ENCODE measurements around the gene SAFB2.

Gene SAFB2

GRCh38 chr19:5631567-5632240 is 9.1 kb upstream of the SAFB2 start:
- CTCF ChIA-PET, result no interaction called here
- POLR2A ChIA-PET (ENCODE audit: low non-redundant PET), result no interaction called here
- no peak overlapping the region for H3K27ac ChIP-seq
- TF ChIP-seq, protein P1, sequence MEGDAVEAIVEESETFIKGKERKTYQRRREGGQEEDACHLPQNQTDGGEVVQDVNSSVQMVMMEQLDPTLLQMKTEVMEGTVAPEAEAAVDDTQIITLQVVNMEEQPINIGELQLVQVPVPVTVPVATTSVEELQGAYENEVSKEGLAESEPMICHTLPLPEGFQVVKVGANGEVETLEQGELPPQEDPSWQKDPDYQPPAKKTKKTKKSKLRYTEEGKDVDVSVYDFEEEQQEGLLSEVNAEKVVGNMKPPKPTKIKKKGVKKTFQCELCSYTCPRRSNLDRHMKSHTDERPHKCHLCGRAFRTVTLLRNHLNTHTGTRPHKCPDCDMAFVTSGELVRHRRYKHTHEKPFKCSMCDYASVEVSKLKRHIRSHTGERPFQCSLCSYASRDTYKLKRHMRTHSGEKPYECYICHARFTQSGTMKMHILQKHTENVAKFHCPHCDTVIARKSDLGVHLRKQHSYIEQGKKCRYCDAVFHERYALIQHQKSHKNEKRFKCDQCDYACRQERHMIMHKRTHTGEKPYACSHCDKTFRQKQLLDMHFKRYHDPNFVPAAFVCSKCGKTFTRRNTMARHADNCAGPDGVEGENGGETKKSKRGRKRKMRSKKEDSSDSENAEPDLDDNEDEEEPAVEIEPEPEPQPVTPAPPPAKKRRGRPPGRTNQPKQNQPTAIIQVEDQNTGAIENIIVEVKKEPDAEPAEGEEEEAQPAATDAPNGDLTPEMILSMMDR (conservative IDR thresholded peaks at IDR 0.05; ENCODE audit: low read depth), result no peak
- DNase-seq (ENCODE audit: low spot score), result no peak

DNA sequence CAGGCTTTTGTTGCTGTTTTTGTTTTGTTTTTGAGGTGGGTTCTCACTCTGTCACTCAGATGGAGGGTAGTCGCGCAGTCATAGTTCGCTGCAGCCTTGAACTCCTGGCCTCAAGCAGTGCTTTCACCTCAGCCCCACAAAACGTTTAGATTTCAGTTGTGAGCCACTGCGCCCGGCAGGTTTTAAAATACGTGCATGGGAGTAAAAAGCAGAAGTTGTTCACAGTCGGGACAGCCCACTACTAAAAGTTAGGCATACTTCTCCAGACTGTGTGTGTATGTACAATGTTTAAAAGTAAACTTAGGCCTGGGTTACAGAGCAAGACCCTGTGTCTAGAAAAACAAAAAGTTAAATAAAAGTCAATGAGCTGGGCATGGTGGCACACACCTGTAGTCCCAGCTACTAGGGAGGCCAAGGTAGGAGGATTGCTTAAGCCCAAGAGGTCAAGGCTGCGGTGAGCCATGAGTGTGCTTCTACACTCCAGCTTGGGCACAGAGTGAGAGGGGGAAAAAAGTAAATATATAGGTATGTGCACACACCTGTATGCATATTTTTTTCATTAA is 6.4 kb upstream of the SAFB2 start:
- no peak for DNase-seq (ENCODE audit: low spot score)
- ChIA-PET POLR2A (ENCODE audit: low non-redundant PET) (no interaction called here), CTCF (no interaction called here)
- H3K27ac ChIP-seq, result no peak overlapping the region
- TF ChIP-seq, protein P1 (conservative IDR thresholded peaks at IDR 0.05; ENCODE audit: low read depth), result no peak

DNA sequence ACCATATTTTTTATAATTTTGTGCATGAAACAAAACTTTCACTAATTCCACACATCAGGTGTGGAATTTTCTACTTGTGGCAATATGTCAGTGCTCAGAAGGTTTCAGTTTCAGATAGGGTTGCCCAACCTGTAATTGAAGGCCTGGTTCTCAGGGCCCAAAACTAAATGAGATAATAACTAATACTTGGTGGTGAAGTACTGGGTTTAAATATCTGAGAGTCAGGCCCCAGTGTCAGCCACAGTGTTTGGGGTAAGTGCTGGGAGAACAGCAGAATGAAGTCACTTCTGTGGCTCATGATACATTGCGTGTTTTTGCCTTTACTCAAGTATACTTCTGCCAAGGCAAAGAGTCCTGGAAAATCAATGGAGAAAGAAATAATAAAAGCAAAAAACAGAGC is 5.9 kb upstream of the SAFB2 start:
- DNase-seq (ENCODE audit: low spot score), result no peak
- ChIA-PET CTCF (no interaction called here), POLR2A (ENCODE audit: low non-redundant PET) (no interaction called here)
- TF ChIP-seq, protein P1 (conservative IDR thresholded peaks at IDR 0.05; ENCODE audit: low read depth), result no peak
- H3K27ac ChIP-seq, result no peak overlapping the region

- no peak for DNase-seq (ENCODE audit: low spot score)
- H3K27ac ChIP-seq, result peak overlapping the region; percentile 29; the same call in 1 of the 2 replicates
- CTCF ChIA-PET, result interaction anchor here (0.6 kb wide), 1 partner anchor 401 kb away, joined by 3 read pairs; no protein-coding TSS in a partner anchor
- TF ChIP-seq, protein P1 (conservative IDR thresholded peaks at IDR 0.05; ENCODE audit: low read depth), result no peak
- POLR2A ChIA-PET (ENCODE audit: low non-redundant PET), result no interaction called here
Measured at GRCh38 chr19:5627395-5627904, 4.9 kb upstream of the SAFB2 start.

DNA sequence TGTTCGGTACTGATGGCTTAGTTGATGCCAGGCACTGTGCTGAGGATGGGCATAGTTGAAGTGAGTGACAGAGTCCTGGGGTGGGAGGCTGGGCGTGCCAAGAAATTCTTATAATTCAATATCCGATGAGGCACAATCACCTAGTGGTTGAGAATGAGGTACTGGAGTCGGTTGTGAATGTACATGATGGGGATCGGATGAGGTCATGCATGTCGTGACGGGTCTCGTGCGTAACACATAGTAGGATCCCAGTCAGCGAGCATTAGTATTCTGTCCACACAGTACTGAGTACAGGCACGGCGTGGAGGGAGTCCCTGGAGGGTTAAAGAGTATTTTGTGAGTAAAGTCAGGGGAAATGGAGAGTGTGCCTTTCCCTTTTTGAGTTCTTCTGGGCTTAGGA is 3.1 kb upstream of the SAFB2 start:
- POLR2A ChIA-PET (ENCODE audit: low non-redundant PET), result no interaction called here
- no peak for DNase-seq (ENCODE audit: low spot score)
- CTCF ChIA-PET, result no interaction called here

DNA sequence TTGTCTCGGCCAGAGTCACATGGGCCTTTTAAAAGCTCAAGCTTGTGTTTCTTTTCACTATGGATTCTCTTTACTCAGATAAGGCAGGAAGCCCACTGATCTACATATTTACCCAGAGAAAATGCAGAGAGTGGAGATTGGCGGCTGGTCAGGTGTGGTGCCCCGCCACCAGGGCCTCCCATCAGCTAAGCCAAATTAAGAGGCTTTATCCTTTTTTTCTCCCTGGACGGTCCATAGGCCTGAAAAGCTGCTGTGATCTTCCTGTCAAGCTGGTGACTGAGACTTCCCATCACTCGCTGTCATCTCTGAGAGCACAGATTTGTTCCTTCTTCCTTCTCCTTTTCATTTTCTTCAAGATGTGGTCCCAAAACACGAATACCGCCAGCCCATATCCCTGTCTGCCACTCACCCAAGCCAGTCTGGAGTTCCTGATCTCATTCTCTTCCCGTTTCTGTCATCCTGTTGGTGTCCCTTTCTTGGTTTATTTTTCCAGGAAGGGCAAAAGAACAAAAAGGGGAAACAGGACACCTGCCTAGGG is 2.2 kb upstream of the SAFB2 start:
- CTCF ChIA-PET, result no interaction called here
- POLR2A ChIA-PET (ENCODE audit: low non-redundant PET), result no interaction called here
- no peak for DNase-seq (ENCODE audit: low spot score)
- TF ChIP-seq, protein P1 (conservative IDR thresholded peaks at IDR 0.05; ENCODE audit: low read depth), result no peak
- H3K27ac ChIP-seq, result peak overlapping the region; percentile 90

More for the DNA sequence above, 3.1 kb upstream of the SAFB2 start:
- TF ChIP-seq, protein P1 (conservative IDR thresholded peaks at IDR 0.05; ENCODE audit: low read depth), result no peak
- H3K27ac ChIP-seq, result peak overlapping the region; percentile 24; the same call in 1 of the 2 replicates
